Endothelial cell of umbilical vein (primary cell): ENCODE results near the gene MDM1. TPM values are rescaled to one million over a fixed set of nuclear protein-coding genes. Genes with fewer than 3 reads are reported as not detected.

ENCODE experiments used
- BruUV-seq: library from RNA; stranded (reverse); fragments of 400-500 nt; replicated peaks from 2 replicates; lab custom pipeline; 2021; lab: Mats Ljungman, UMichigan
- CTCF ChIA-PET: fragments of 300-600, 350-600 bp; sonication (Branson Sonifier 250); formaldehyde crosslinking; loops from one replicate; lab custom pipeline; 2021; ENCODE audit warnings: antibody characterized with exemption, inconsistent platforms; lab: Charles Lee
- POLR2A ChIA-PET: fragments of 300-600, 350-600 bp; sonication (Branson Sonifier 250); formaldehyde crosslinking; loops from one replicate; lab custom pipeline; 2021; ENCODE audit warnings: antibody characterized with exemption, inconsistent platforms; lab: Charles Lee
- DNase-seq: peaks from one replicate; pipeline ENCODE4 v3.0.0-alpha.2; 2011; ENCODE audit warnings: low read depth, low spot score
- FAIRE-seq: peaks from 2 replicates; lab custom pipeline; 2011; peaks lifted over from hg19 to GRCh38; lab: Jason Lieb, UNC
- H2AFZ ChIP-seq: 2 replicates; pipeline ENCODE4 v1.6.0; 2012; ENCODE audit warnings: low read depth, low read length, control low read depth, inconsistent platforms
- H3K27ac ChIP-seq: 2 replicates; pipeline ENCODE4 v1.5.1; 2011; ENCODE audit warnings: low read depth, mild to moderate bottlenecking, control low read depth, low read length, moderate library complexity; ENCODE audit not compliant: insufficient read depth
- H3K27me3 ChIP-seq, 2 experiments: 2 replicates each; pipeline versions ENCODE4 v1.6.0 to v1.6.1; 2011; ENCODE audit warnings: low read length in 2 of 2, mixed read lengths in 1 of 2; ENCODE audit not compliant: control insufficient read depth in 2 of 2, insufficient read depth in 2 of 2
- H3K36me3 ChIP-seq, 2 experiments: 2 replicates in 1 of 2; 3 replicates in 1 of 2; pipeline ENCODE4 v1.5.1; 2011; ENCODE audit warnings: low read length in 2 of 2, mild to moderate bottlenecking in 1 of 2, moderate library complexity in 1 of 2; ENCODE audit not compliant: control insufficient read depth in 2 of 2, insufficient read depth in 2 of 2; ENCODE audit errors: extremely low read depth in 1 of 2
- H3K4me1 ChIP-seq: 3 replicates; pipeline ENCODE4 v1.5.1; 2011; ENCODE audit warnings: mild to moderate bottlenecking, low read length; ENCODE audit not compliant: control insufficient read depth, insufficient read depth; ENCODE audit errors: extremely low read depth
- H3K4me2 ChIP-seq: 2 replicates; pipeline ENCODE4 v1.6.1; 2011; ENCODE audit warnings: low read length, control low read depth, mixed read lengths; ENCODE audit not compliant: insufficient read depth
- H3K4me3 ChIP-seq, 3 experiments: fragments of 200-600 bp in 1 of 3; sonication (generic), shearing (Covaris generic) in 1 of 3; replicated peaks in 1 of 3; 2 replicates each; pipeline ENCODE4 v1.5.1; 2011 to 2016; ENCODE audit warnings: control low read depth in 3 of 3, low read length in 3 of 3, mild to moderate bottlenecking in 2 of 3, inconsistent platforms in 1 of 3, low read depth in 1 of 3, moderate library complexity in 1 of 3; ENCODE audit not compliant: insufficient read depth in 1 of 3
- H3K79me2 ChIP-seq: 2 replicates; pipeline ENCODE4 v1.6.0; 2012; ENCODE audit warnings: low read length, inconsistent platforms; ENCODE audit not compliant: control insufficient read depth, insufficient read depth
- H3K9ac ChIP-seq: replicated peaks from 2 replicates; pipeline ENCODE3; 2011; ENCODE audit warnings: low read length, control low read depth; ENCODE audit not compliant: insufficient read depth; ENCODE audit errors: extremely low read depth
- H3K9me1 ChIP-seq: replicated peaks from 3 replicates; pipeline ENCODE4 v1.6.0; 2011; ENCODE audit warnings: mild to moderate bottlenecking, low read length; ENCODE audit not compliant: control insufficient read depth, insufficient read depth; ENCODE audit errors: extremely low read depth
- H3K9me3 ChIP-seq: replicated peaks from 2 replicates; pipeline ENCODE4 v1.5.1; 2012; ENCODE audit warnings: low read length, inconsistent platforms; ENCODE audit not compliant: control insufficient read depth, insufficient read depth
- H4K20me1 ChIP-seq: replicated peaks from 2 replicates; pipeline ENCODE3; 2011; ENCODE audit warnings: mild to moderate bottlenecking, low read length; ENCODE audit not compliant: control insufficient read depth, insufficient read depth; ENCODE audit errors: extremely low read depth
- CTCF ChIP-seq, 2 donors: IDR thresholded peaks; 1 replicate in 1 of 2; 2 replicates in 1 of 2; pipeline ENCODE4 v1.5.1; 2011; ENCODE audit warnings: low read length in 2 of 2, mild to moderate bottlenecking in 2 of 2, moderate library complexity in 2 of 2, control low read depth in 1 of 2, inconsistent platforms in 1 of 2, low read depth in 1 of 2; ENCODE audit not compliant: insufficient read depth in 1 of 2; ENCODE audit errors: extremely low read depth in 1 of 2
- EZH2 ChIP-seq: IDR thresholded peaks from 2 replicates; pipeline ENCODE4 v1.6.1; 2012; ENCODE audit warnings: borderline replicate concordance, low read depth, mild to moderate bottlenecking, moderate library complexity, low read length, inconsistent platforms; ENCODE audit not compliant: severe bottlenecking
- FOS ChIP-seq: IDR thresholded peaks from 2 replicates; pipeline ENCODE4 v1.6.1; 2011; ENCODE audit warnings: mild to moderate bottlenecking, low read length, moderate library complexity, borderline replicate concordance; ENCODE audit not compliant: insufficient read depth
- GATA2 ChIP-seq: IDR thresholded peaks from 2 replicates; pipeline ENCODE4 v1.7.0; 2011; ENCODE audit warnings: low read depth, mild to moderate bottlenecking, moderate library complexity, mixed read lengths, low read length; ENCODE audit not compliant: insufficient read length, insufficient read depth
- JUN ChIP-seq: IDR thresholded peaks from 2 replicates; pipeline ENCODE4 v1.6.1; 2011; ENCODE audit warnings: borderline replicate concordance, low read depth; ENCODE audit not compliant: insufficient read length, insufficient read depth
- MAX ChIP-seq: IDR thresholded peaks from 2 replicates; pipeline ENCODE4 v1.6.1; 2011; ENCODE audit not compliant: insufficient read depth, insufficient read length
- MYC ChIP-seq: IDR thresholded peaks from one replicate; pipeline ENCODE4 v1.6.1; 2011; ENCODE audit warnings: mild to moderate bottlenecking, low read depth, low read length
- POLR2A ChIP-seq: IDR thresholded peaks from 2 replicates; pipeline ENCODE4 v1.6.1; 2012; ENCODE audit warnings: low read depth, mild to moderate bottlenecking, control low read depth, low read length
- POLR2AphosphoS5 ChIP-seq: IDR thresholded peaks from 2 replicates; pipeline ENCODE4 v1.6.1; 2012; ENCODE audit warnings: low read depth, mild to moderate bottlenecking, control low read depth, low read length, moderate library complexity; ENCODE audit not compliant: insufficient read depth
- dilution Hi-C: fragments of 300-500 bp; cut with MboI; formaldehyde crosslinking; loops from one replicate; pipeline ENCODE4 v1.15.0; 2019; ENCODE audit warnings: low sequenced_read_pairs; ENCODE audit not compliant: extremely low pct_ligation_motif_present
- intact Hi-C: fragments of 100-400 bp; cut with micrococcal nuclease; formaldehyde crosslinking; loops from one replicate; pipeline ENCODE4 v1.10.0; 2022
- polyA plus RNA-seq, 4 experiments: library from polyadenylated mRNA; depleted of rRNA in 3 of 4; stranded (reverse) in 3 of 4; unstranded in 1 of 4; fragments of >200 nt; gene quantifications; 2 replicates each; pipeline versions ENCODE4 v1.2.1 to v1.2.3, GENCODE V29; 2011 to 2012; ENCODE audit warnings: missing spikeins in 1 of 4
- total RNA-seq: library from RNA; stranded (reverse); gene quantifications from 2 replicates; pipeline ENCODE4 v1.2.3, GENCODE V29; 2021

MDM1 gene
- total and polyA plus RNA-seq, 2 donors (not counting 3 experiments of a cell fraction or from before 2014, with no cell fraction given), result 4.3 to 12.5 TPM

- Histone ChIP-seq H2AFZ (no peak overlapping the region), H3K36me3 (no peaks in the 10 kb centered on the region), H3K27me3 (no peaks in the 10 kb centered on the region), H3K9ac (no peak overlapping the region), H3K9me1 (no peaks in the 10 kb centered on the region), H3K4me1 (peaks cover 20% of the 10 kb centered on the region), H3K27ac (no peak overlapping the region), H3K79me2 (no peaks in the 10 kb centered on the region), H3K4me2 (no peak overlapping the region), H4K20me1 (no peaks in the 10 kb centered on the region), H3K9me3 (no peaks in the 10 kb centered on the region), H3K4me3 (no peak overlapping the region)
- dilution Hi-C loops (no loop called here), intact Hi-C loops (no loop called here)
- no TSS peak for BruUV-seq
- FAIRE-seq (no peak), DNase-seq (no peak)
- TF ChIP-seq MYC (no peak), POLR2A (no peak), EZH2 (no peak), POLR2AphosphoS5 (no peak), MAX (no peak), GATA2 (no peak), JUN (no peak), CTCF (IDR thresholded peaks at IDR 0.05; ENCODE audit: extremely low read depth in 1 of 2, insufficient read depth in 1 of 2, low read depth in 1 of 2, low read length in 2 of 2) (no peak), FOS (no peak)
- ChIA-PET POLR2A (no interaction called here), CTCF (no interaction called here)
These were observed 25.6 kb downstream of the MDM1 start for GRCh38 chr12:68306564-68306963.
